HPDE6-E6E7 (cell line): ENCODE results near the gene RANBP17.

Experiments used
- DNase-seq: peaks from one replicate; pipeline ENCODE4 v3.0.0; 2011; ENCODE audit warnings: missing footprints; ENCODE audit errors: extremely low spot score

RANBP17 gene

DNA sequence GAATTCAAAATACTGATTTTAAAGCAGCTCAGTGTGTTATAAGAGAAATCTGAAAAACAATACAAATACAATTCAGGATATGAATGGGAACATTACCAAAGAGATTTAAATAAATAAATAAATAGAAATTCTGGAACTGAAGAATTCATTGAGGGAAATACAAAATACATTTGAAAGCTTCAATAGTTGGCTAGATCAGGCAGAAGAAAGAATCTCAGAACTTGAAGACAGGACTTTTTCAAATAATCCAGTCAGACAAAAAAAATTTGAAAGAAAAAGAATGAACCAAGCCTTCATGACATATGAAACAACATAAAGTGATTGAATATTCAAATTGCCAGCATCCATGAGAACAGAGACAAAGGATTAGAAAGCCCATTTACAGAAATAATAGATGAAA is 387.6 kb downstream of the RANBP17 start:
- DNase-seq, result no peak

- no peak for DNase-seq
Measured at GRCh38 chr5:171250738-171251137, 388.9 kb downstream of the RANBP17 start.

DNA sequence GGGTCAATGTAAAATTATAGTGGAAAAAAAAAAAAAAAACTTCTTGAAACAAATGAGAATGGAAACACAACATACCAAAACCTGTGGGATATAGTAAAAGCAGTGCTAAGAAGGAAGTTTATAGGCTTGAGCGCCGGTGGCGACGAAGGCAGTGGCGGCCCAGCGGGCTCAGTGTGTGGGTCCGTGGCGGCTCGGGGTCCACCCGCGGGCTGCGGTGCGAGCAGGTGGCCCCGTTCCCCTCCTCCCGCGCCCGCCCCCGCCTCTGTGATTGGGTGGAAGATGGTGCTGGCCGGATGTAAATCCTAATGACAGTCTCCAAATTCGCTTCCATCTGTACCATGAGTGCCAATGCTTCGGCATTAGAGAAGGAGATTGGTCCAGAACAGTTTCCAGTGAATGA is 389.7 kb downstream of the RANBP17 start:
- no peak for DNase-seq

GRCh38 chr5:171252674-171253073 is 390.9 kb downstream of the RANBP17 start:
- DNase-seq, result no peak

GRCh38 chr5:171258737-171259415 is 397.1 kb downstream of the RANBP17 start:
- no peak for DNase-seq

DNA sequence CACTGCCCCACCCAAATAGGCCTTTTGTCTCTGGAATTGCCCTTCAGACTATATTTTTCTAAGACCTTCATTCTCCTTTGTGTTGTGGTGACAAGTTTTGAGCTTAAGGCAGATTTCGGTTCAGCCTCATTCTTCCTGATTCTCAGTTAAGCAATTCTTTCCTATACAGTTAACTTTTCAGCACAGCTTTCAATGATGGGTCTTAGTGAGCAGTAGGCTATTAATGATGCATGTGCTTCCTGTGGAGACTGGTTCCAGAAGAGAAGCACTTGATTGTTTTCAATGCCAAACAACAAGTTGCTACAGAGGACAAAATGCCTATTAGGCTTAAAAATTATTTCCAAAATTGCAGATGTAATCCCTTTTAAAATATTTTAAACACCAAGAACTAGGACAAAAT is 399.5 kb downstream of the RANBP17 start:
- no peak for DNase-seq

DNA sequence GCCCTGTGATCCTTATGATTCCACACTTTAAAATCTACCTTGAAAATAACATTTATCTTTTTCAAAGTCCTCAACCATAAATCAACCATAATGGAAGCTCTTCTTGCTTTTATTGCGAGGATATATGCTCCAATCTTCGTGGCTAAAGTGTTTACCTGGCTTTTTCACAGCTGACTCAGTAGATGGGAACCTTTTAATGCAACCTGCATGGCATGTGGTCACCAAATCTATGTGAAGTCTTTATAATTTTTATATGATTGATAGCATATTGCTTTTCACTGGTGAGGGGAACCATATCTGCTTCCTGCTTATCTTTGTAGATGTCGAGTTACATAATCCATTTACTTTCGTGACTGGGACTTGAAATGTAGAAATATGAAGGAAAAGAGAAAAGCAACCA is 400.1 kb downstream of the RANBP17 start:
- DNase-seq, result no peak

DNA sequence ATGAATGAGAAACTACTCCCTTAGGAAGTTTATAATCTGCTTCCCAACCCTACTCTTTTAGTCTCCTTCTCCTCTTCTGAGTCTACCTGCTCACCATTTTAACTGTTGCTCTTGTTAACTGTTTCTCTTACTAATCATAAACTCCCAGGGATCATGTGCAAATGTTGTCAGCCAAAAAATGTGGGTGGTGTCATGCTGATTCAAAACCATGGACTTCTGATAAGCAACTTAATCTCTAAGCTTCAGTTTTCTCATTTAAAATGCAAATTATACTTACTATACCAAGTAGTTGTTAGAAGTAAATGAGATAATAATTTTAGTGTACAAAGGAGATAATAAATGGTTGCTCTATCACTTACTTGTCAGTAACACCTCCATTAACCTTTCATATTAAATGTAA is 401.4 kb downstream of the RANBP17 start:
- DNase-seq, result no peak

DNA sequence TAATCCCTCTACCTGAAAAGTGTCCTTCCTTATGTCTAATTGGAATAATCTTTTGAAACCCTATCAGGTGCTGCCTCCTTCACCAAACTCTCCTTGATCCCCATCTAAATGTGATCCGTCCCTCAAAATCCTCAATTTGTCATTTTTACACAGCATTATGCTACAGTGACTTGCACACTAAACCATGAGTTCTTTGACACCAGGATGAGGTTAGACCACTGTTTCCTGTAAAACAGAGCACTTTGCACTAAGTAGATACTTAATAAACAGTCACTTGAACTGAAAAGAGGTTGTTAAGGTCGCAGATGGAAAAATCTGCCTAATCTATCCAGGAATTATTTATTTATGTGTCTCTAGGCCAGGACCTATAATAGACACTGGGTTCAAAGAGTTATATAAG is 403.0 kb downstream of the RANBP17 start:
- no peak for DNase-seq

- DNase-seq, result no peak
Measured at GRCh38 chr5:171268700-171269620, 407.1 kb downstream of the RANBP17 start.

- DNase-seq, result no peak
Measured at GRCh38 chr5:171269717-171270116, 407.9 kb downstream of the RANBP17 start.

DNA sequence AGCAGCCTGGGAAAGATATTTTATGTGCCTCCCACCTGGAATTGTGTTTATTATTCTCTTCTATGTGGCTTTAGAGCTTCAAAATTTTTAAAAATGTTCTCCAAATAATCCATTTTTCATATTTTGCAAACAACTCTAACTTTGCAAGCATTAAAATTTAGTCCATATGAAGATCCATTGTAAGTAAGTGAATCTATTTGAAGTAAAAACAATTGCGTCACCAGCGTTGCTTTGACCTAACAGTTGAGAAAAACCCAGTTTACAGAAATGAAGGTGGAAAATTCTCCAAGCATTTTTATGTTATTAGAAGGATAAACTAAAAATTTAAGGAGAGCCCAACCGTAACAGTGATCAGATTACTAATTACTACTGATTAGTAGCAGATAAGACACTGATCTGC is 408.3 kb downstream of the RANBP17 start:
- no peak for DNase-seq

GRCh38 chr5:171271798-171272197 is 410.0 kb downstream of the RANBP17 start:
- no peak for DNase-seq

GRCh38 chr5:171272996-171273970 is 411.5 kb downstream of the RANBP17 start:
- DNase-seq, result peak; percentile 17

DNA sequence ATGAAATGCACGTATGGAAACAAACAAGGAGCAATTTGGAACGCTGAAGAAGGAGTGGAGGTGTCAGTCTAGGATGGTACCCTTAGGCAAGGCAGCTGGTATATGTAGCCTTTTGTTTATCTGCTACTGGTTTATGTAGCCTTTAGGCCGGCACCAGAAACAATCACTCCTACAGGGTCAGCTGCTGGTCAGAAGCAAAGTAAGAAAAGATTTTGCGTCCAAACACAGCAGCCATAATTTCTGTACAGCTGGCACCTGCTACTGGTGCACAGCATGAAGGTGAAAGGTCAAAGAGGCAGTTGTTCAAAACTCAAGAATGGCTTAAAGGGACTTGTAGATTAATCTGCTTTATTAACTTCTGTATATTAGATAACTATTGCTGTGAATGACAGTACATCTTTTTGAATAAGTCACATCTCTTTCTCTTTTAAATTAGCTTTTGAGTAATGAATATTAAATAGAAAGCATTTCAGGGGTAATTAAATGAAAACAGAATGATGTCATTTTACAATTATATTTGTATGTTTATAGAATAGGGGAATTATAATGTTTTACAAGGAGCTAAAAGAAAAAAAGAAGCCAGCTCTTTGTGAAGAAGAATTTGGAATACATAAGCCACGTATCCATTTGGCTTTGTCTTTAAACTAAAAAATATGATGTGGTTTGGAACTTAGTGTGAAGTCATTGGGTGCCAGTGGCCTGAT is 414.2 kb downstream of the RANBP17 start:
- DNase-seq, result no peak

DNA sequence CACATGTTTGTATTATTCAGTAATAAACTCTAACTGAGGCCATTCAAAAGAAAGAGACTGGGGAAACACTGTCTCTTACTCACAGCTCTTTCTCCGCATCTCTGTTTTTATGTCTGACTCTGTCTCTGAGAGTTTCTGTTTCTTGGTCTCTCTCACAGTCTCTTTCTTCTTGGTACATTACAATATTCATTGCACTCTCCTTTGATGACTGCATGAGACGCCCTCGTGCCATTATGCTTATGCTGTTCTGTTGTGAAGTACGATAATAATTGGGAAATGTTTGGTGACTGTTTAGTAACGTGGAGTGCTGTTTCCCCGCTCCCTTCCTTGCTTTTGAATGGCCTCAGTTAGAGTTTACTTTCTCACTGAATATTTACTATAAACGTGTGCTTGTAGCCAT is 421.9 kb downstream of the RANBP17 start:
- DNase-seq, result no peak

- no peak for DNase-seq
Measured at GRCh38 chr5:171285465-171285864, 423.6 kb downstream of the RANBP17 start.

- no peak for DNase-seq
Measured at GRCh38 chr5:171288066-171288465, 426.2 kb downstream of the RANBP17 start.

DNA sequence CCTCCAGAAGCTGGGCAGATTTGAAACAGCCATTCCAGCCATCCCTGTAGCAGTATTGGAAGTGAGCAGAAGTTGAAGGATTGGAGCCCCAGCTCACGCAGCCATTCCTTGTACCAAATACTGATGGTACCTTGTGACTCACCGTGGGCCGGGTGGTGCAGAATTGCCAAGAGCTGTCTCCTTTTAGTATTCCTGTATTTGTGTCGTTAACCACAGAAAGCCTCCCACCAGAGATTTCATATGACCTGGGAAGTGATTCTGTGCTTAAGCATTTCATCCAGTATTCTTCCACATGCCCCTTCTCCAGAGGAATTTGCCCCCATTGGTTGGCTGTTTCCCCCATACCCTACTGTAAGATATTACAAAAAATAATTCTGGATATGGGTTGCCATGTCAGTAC is 429.6 kb downstream of the RANBP17 start:
- no peak for DNase-seq

GRCh38 chr5:171295299-171295698 is 433.5 kb downstream of the RANBP17 start:
- DNase-seq, result no peak

GRCh38 chr5:171295801-171296200 is 434.0 kb downstream of the RANBP17 start:
- DNase-seq, result no peak
